HG03378 (cell line): ENCODE data around the gene VMP1.
"Not testable (repeated sequence)": the region's sequence is repeated elsewhere in the genome, so short reads cannot be mapped to it uniquely, and the experiment has no call there.

ENCODE experiments used
- ATAC-seq: cut with Tn5 transposase; IDR thresholded peaks from one replicate; pipeline ENCODE4 v1.9.1; 2021; ENCODE audit warnings: mild to moderate bottlenecking, moderate library complexity; ENCODE audit not compliant: unreplicated experiment

VMP1 gene

GRCh38 chr17:59804901-59805465 lies 97.5 kb downstream of the VMP1 start:
- no peak for ATAC-seq

- not testable (repeated sequence) for ATAC-seq
Observed at GRCh38 chr17:59806322-59806721, 98.9 kb downstream of the VMP1 start.

DNA sequence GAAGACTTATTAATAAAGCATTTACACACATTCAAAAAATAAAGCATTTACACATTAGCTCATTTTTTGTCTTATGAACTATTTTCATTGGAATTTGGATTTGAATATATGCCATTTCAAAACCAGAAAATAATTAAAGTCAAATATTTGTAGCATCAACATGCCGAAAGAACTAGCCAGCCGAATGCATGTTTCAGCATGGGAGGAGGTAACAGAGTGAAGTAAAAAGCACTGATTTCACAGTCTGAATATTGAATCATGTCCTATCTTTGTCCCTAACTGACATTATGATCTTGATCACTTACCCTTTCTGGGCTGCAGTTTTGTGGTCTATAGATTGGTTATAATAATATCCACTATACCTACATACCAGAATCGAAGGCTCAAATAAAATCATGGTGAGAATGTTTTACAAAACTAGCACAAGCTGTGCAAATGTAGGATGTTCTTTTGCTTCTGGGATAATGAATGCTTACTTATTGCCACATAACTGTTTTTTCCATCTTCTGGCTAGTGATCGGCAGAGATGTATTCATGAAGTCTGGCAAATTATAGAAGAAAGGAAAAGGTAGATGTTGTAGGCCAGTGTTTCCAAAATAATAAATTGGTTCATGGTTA lies 100.5 kb downstream of the VMP1 start:
- ATAC-seq: no peak

- ATAC-seq: no peak
Observed at GRCh38 chr17:59810894-59811153, 103.4 kb downstream of the VMP1 start.

GRCh38 chr17:59811209-59811608 lies 103.8 kb downstream of the VMP1 start:
- ATAC-seq: no peak

DNA sequence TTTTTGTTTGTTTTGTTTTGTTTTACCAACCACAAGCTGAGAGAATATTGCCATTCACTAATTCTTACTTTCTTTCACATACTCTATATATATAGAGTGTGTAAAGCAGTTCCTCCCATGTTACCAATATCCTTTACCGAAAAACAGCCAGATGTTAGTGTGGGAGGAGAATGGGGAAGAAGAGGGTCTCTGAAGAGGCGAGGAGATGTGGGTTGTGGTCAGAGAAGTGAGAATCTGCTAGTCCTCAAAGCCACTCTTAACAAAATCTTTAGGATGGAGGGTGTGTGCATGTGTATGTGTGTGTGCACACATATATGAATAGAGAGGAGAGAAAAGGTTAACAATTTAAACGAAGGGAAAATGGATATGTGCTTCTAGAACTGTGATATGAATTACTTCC lies 104.7 kb downstream of the VMP1 start:
- no peak for ATAC-seq

GRCh38 chr17:59814276-59814675 lies 106.8 kb downstream of the VMP1 start:
- no peak for ATAC-seq

DNA sequence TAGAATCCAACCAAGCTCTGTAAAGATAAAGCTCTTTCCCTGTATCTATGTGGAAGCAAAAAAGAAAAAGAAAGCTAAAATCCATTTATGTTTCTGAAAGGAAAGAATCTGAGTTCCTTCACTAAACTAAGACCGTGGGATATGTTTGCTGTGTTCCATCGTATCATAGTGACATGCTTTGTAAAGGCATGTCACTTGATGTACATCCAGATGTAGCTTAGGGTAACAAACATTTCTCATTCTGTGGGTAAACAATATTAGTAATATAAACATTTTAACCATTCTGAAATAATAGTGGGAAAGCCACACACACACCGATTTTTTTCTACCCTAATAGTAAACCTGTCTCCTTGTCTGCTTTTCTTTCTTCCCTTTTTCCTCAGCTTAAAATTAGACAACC lies 107.2 kb downstream of the VMP1 start:
- no peak for ATAC-seq

DNA sequence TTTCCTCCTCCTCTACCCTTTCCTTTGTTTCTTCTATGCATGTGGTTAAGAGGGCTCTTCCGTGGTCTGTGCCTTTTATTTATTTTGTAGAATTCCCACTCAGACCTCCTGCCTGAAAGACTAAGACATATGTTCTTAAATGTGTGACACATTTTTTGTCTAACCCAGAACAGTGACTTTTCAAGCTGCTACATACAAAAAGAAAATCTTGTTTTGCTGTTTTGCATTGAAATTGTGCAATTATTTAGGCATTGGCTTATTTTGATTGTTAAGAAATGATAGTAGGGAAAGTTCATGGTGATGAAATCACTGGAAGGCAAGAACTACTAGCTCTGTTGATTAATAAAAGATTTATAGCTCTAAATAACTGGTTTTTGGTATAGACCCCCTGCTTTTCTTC lies 108.5 kb downstream of the VMP1 start:
- no peak for ATAC-seq

DNA sequence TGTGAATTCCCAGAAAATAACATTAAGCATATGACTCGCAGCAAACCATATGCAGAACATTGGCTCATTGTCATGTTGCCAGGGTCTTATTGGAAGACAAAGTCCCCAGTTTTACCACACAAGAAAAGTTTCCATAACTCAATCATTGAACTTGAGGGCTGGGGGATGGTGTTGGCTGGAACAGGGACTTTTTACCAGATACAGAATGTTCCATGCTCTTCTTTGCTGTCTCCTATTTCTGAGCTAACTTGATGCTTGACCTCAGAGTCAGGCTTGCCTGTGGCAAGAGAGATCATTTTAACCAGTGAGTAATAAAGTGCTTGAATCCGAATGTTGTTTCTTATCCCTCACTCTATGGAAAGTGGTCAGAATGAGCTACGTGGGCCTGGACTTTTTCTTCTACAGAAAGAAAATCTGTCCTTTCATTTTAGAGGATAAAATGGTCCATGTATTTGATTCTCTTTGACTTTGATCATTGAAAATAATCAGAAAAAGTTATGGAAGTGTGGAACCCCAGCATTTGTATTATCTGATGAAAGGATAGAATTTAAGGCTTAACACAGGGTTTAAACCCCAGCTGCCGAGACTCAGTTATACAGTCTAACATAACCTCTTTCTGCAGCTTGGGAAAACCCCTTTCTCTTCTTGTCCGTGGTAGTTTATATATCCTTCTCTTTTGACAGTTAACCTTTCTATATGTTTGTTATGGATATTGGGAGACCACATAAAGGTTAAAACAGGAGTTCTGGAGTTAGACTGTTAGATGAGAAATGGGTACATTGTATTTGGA lies 118.3 kb downstream of the VMP1 start:
- no peak for ATAC-seq

DNA sequence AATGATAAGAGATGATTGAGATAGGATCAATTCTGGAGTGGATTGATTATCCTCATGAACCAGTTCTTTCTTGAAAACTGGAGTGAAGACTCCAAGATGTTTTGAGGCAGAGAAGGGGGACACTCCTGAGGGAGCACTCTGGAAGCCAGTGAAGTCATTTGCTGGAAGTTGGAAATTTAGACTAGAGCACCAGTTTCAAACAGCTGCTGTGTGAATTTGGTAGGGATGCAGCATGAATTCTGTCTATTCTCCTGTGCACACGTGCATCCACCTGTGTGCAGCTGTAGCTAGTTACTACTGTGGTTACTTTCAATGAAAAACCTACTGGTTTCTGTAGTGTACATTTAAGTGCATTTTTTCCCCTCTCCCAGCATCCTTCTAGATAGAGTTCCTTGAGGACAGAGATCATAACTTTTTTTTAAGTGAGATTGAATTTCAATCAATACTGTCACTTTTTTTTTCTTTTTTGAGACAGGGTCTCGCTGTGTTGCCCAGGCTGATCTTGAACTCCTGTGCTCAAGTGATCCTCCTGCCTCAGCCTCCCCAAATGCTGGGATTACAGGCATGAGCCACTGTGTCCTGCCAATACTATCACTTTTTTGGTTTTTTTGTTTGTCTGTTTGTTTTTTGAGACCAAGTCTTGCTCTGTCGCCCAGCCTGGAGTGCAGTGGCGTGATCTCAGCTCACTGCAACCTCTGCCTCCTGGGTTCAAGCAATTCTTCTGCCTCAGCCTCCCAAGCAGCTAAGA lies 119.4 kb downstream of the VMP1 start:
- no peak for ATAC-seq

- no peak for ATAC-seq
Observed at GRCh38 chr17:59827721-59828477, 120.4 kb downstream of the VMP1 start.

DNA sequence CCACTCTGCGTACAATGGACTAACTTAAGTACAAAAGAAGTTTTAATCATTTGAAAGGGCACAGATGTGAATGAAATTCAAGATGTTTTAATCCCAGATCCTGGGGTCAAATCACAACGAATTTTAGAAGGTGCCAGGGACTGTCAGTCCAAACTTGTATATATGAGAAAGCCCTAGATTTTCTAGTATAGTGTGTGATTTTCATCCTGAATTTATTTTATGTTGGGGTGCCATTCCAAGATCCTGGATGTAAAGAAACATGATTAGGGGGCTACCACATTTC lies 121.0 kb downstream of the VMP1 start:
- no peak for ATAC-seq

DNA sequence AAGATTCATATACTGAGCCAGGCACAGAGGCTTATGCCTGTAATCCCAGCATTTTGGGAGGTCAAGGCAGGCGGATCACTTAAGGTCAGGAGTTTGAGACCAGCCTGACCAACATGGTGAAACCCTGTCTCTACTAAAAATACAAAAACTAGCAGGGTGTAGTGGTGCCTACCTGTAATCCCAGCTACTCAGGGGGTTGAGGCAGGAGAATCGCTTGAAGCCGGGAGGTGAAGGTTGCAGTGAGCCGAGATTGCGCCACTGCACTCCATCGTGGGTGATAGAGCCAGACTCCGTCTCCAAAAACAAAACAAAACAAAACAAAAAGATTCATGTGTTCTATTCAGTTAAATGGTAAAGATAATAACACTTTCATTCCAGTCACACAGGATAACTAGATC lies 121.4 kb downstream of the VMP1 start:
- peak; percentile 1 for ATAC-seq

DNA sequence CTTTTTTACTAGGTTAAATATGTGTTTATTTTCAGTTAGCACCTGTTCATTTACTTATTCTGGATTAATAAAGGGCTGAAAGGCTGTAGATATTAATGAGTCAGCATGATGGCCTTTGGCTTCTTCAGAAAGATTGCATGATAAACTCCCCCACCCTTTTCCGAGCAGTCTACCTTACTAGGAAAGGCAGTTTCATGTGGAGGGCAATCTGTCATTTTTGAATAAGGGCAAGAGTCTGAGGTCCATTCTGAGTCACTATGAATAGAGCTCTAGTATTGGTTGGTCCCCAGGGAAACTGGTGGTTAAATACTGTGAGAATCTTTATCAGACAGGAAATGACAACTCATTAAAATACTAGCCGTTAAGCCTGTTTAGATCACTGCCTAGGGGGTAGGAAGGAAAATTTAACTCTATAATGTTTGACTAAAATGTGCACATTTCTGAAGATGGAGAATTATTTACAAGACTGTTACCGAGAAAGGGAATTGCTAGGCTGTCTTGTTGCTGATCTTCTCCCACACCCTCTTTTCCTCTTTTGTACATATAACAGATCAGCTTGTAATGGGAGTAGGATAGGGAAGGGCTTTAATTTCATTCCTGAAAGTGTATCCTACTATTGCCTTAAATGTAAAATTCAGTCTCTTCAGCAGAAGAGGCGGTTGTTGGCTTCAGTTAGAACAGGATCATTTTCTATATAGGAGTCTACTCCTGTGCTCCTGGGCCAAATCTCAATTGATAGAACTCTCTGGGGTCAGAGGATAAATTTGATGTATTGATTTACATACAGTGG lies 122.0 kb downstream of the VMP1 start:
- ATAC-seq: peak; percentile 71

DNA sequence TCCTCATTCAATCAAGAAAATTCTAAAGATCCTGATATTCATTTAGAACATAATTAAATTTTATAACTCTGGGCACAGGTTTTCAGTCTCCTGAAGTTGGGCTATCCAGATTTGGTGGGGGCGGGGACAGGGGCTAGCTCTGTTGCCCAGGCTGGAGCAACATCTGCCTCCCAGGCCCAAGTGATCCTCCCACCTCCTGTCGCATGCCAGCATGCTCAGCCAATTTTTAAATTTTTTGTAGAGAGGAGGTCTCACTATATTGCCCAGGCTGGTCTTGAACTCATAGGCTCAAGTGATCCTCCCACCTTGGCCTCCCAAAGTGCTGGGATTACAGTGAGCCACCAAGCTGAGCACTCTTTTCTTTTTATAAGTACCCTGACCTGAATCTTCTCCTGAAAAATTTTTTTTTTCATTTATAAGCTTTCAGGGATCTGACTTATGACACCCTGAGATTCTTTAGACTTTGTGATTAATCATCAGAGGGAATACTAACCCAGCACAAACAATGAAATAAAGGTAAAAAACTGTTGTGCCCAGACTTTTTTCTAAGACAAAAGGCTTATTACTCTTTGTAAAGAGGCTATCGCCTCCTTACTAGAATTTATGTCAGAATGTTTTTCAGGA lies 122.7 kb downstream of the VMP1 start:
- ATAC-seq: no peak

DNA sequence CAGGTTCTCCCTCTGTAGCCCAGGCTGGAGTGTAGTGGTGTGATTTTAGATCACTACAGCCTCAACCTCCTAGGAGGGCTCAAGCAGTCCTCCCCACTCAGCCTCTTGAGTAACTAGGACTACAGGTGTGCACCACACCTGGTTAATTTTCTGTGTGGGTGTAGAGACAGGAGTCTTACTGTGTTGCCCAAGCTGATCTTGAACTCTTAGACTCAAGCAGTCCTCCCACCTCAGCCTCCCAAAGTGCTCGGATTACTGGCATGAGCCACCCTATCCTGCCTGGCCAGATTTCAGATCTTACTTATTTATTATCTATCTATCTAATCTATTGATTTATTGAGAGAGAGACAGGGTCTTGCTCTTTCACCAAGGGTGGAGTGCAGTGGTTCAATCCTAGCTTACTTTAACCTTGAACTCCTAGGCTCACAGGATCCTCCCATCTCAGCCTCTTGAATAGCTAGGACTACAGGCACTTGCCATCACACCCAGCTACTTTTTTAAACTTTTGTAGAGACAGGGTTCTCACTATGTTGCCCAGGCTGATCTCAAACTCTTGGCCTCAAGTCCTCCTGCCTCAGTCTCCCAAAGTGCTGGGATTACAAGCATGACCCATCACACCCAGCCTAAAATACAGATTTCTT lies 123.5 kb downstream of the VMP1 start:
- ATAC-seq: no peak

GRCh38 chr17:59832883-59833379 lies 125.5 kb downstream of the VMP1 start:
- ATAC-seq: no peak

GRCh38 chr17:59837308-59838051 lies 130.0 kb downstream of the VMP1 start:
- peak; percentile 78 for ATAC-seq
